Hypothalamus (tissue), 51 donors: ENCODE measurements around the gene ANKMY1.
"Not testable (repeated sequence)": the region's sequence is repeated elsewhere in the genome, so short reads cannot be mapped to it uniquely, and the experiment has no call there.

Source experiments
- DNase-seq, 51 donors: peaks; one replicate each; lab custom pipeline; 2025; lab: John Stamatoyannopoulos, UW

The ANKMY1 gene

DNA sequence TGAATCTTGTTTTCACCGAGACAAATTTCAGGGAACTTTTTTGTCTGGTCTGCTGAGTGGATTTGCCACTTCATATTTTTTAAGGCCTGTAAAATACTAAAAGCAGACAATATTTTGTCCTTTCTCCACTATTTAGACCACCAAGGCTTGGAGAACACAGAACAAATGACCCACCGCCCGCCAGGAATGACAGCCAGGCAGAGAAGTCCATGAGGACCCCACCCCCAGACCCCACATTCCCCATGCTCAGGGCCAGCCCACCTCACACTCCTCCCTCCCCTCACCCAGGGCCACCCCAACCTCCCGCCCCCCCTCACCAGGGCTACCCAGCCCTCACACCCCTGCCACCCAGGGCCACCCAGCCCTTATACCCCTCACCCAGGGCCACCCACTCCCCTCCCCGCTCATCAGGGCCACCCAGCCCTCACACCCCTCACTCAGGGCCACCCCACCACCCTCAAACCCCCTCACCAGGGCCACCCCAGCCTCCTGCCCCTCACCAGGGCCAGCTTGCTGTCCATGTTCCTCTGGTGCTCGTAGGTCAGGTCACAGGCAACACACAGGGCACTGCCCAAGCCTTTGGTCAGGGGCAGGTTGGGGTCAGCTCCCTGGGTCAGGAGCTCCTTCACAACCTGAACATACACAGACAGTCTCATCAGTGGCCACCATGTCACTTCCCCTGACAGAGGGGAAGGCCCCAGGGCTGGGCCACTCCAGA, 50.6 kb downstream of the ANKMY1 start:
- no peak for DNase-seq

DNA sequence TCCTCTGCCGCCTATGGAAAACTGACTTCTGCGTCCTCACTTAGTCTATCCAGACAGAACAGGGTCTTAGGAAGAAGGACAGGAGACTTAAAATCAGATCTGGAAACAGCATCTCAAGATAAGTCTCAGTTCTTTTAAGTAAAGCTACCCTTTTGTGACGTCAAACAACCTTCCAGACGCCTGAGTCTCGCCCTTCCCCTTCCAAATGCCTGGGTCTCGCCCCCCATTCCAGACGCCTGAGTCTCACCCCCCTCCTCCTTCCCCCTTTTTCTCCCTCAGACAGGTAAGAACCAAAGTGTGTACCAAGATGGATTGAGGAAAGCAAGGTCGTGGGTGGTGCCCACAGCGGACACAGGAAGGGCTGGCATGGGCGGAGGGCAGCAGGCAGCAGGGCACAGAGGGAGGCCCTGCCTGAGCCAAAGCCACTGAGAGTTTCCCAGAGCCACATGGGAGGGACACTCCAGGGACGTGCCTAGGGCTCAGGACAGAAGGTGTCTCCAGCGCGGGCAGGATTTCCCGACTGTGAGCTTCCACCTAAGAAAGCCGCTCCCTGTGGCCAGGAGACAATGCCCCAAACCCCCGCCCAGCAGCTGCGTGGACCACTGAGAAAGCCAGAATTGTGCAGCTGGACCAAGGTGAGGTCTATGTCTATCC, 51.3 kb downstream of the ANKMY1 start:
- DNase-seq, result no peak

DNA sequence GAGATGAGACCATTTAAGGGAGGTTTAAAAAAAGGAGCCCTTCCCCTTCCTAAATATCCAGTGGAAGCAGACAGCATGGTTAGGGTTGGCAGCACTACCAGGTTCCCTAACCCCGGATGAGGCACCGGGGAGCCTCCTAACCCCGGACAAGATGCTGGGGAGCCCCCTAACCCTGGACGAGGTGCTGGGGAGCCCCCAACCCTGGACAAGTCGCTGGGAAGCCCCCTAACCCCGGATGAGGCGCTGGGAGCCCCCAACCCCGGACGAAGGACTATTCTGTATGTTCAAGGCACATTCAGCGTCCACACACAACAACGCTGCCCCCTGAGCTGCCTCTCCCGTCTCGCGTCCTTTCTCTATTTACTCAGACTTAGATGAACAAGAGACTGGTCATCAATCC, 51.9 kb downstream of the ANKMY1 start:
- no peak for DNase-seq

DNA sequence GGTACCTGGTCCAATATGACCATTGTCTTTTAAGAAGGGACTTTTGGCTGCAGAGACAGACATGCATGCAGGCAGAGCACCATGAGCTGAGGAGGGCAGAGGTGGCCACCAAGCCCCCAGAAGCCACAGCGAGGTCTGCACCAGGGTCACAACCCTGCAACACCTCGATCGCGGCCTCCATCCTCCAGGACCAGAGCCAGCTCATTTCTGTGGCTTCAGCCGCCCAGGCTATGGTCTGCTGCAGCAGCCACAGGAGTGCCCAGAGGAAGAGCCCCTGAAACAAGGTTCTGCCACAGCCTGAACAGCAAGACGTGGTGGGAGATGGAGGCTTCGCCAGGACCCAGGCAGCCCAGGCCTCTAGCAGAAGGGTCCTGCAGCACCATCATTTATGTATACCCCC, 53.9 kb downstream of the ANKMY1 start:
- no peak for DNase-seq

DNA sequence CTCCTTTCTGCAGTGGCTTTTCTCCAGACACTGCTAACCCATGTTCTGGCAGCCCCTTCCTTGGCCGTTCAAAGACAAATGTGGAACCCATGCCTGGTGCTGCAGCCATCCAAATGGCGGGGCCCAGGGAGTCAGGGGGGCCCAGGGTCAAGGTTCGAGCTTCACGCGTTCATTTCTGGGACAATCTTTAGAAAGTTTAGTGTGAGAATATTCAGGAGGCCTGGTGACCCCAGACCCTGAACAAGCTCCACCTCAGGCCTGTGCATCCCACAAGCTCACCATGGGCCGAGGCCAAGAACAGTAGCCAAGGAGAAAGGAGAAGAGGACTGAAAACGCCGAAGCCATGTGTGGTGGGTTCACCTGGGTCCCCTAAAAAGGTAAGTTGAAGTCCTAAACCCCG, 54.4 kb downstream of the ANKMY1 start:
- no peak for DNase-seq

DNA sequence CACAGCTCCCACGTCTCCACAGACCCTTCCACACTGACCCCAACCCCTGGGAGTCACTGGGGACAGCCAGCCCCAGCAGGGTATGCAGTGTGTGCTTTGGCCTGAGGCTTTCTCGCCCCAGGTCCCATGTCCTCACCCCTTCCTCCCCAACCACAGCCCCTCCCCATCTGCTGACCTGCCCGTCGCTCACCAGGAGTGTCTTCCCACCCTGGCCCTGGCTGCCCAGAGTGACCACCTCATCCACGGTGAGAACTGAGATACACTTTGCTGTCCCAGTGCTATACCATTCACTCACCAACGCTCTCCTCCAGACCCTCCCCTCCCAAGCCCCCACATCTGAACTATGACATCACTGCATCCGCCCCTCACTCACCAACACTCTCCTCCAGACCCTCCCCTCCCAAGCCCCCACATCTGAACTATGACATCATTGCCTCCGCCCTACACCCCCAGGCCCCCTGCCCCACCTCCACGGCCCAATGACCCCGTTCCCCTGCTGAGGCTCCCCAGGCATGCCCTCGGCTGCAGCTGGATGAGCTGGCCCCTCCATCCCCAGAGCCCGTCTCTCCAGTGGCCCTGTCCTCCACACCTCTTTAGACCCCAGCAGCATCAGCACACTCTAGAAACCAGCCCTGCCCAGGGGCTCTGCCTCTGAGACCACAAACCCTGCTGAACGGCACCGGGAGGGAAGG, 55.2 kb downstream of the ANKMY1 start:
- DNase-seq, result no peak

DNA sequence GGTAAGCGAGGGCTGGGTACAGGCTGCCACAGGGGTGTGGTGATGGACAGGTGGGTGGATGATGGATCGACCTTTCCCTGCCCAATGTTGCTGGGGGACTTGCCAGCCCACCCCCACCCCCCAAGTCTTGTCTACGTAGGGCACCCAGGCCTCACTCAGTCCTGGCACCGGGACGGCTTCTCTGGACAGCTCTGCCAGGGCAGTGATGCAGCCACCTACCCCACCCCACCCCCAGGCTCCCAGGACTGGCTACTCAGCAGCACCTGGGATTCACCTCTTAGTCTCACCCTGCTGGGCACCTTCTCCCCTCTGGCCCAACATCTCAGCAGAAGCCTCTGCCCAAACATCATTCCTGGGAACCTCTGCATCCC, 55.7 kb downstream of the ANKMY1 start:
- no peak for DNase-seq

DNA sequence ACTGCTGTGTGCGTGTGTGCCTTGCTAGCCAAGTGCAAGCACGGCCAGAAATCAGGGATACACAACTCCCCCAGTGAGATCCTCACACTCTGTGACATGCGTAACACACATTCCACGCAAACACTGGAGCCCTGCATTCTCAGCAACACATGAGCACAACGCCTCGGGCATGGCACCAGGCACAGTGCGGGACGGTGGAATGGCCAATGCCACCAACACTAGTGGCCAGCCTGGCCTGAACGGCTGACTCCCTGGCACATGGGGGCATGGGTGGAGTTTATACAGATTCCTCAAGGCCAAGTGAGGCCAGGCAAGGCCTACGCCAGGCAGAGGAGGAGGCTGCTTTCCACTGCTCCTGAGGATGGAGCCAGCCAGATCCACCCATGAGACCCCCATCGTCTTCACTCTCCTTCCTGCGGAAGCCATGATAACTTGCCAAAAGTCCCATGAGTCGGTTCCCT, 56.2 kb downstream of the ANKMY1 start:
- DNase-seq, result no peak

DNA sequence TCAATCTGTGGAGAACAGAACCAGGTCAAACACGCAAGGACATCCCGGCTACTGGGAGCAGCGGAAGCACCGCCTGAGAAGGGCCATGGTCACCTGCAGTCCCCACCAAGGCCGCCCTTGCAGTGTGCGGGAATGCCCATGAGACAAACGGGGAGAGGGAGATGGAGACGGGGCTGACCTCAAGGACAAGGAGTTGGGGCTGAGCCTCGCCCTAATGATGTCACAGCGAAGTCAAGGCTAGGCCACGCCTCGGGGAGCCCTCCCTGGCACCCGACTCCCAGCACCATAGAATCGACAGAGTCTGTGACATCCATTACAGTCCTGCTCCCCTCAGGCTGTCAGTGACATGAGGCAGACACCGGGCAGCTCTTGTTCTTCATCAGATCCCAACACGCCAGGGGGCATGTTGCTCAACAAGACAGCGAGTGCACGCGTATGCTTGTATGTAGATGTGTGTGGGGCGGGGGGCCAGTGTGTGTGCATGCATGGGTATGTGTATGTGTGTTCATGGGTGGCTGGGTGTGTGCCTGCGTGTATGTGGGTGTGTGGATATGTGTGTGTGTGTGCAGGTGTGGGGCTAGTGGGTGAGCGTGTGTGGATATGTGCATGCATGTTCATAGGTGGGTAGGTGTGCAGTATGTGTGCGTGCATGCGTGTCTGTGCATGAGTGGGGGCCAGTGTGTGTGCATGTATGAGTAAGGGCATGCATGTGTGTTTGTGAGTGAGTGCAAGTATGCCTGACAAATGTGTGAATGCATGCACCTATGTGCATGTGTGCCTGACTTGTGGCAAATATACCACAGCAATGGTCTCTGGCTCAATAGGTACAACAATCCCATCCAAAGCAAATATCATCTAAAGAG, 57.0 kb downstream of the ANKMY1 start:
- no peak for DNase-seq

DNA sequence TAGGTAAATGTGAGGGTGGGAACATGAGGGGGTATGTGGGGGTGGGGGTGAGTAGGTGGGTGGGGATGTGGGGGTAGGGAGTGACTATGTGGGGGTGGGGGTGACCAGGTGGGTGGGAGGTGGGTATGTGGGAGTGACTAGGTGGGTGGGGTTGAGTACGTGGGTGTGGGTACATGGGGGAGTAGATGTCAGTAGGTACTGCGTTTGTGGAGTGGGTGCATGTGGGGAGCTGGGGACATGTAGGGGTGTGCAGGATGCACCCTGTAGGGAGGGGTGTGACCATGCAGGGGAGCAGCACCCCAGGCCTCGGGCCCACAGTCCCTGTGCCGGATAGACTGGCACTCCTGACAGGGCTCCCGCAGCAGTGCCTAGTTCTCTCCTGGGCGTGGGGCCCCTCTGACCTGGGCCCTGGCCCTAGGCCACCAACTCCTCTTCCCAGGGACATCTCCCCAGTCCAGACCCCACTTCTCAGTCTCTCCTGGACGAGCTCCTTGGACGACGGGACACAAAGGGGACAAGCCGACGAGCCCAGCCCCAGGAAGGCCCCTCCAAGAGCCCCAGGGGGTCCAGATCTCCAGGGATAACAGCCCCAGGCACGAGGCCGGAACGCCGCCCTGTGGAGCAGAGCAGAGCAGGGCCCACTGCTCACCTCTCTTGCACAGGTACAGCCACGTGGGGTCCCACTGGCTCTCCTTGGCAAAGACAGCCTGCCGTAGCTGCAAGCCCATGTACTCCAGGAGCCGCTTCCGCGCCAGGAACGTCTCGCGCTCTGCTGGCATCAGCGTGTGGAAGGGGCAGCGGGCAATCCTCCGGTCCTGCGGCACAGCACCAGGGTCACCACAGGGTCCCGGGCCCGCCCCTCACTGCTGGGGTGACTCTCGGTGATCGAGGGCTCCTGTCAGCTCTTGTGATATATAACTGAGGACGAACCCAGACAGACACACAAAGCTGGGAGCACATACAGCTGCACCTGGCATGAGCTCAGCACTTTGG, 58.2 kb downstream of the ANKMY1 start:
- no peak for DNase-seq

DNA sequence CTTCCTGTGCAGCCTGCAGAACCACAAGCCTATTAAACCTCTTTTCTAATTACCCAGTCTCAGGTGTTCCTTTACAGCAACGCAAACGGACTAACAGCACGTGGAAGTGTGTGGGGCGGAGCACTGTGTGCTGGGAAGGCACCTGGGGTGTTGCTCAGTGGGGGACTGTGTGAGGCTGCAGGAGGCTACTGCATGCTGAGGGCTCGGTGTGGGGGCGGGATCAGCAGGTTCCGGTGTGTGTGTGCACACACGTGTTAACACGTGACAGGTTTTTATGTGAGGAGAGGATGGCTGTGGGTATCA, 58.9 kb downstream of the ANKMY1 start:
- no peak for DNase-seq

DNA sequence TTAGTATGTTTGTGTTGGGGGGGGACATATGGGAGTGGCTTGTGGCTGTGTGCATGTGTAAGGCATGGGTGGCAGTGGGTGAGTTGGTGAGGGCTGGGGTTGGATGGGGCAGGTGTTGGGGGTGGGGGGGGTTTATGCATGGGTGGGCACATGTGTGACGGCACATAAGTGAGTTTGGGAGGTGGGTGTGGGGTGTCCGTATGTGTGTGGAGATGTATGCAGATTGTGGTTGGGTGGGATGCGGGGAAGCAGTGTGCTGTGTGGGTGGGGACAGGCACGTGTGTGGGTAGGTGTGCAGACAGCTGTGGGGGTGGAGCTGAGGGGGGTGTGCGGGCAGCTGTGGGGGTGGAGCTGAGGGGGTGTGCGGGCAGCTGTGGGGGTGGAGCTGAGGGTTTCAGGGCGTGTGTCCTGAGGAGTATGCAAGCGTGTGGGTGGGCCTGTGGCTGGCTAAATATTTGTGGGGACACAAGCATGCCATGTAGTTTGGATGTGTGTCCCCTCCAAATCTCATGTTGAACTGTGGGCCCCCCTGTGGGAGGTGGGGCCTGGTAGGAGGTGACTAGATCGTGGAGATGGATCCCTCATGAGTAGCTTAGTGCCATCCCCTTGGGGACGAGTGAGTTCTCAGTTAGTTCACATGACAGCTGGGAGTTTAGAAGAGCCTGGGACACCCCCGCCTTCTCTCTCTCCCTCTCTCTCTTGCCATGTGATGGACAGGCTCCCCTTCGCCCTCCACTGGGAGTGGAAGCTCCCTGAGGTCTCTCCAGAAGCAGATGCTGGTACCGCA, 59.4 kb downstream of the ANKMY1 start:
- DNase-seq, result no peak

DNA sequence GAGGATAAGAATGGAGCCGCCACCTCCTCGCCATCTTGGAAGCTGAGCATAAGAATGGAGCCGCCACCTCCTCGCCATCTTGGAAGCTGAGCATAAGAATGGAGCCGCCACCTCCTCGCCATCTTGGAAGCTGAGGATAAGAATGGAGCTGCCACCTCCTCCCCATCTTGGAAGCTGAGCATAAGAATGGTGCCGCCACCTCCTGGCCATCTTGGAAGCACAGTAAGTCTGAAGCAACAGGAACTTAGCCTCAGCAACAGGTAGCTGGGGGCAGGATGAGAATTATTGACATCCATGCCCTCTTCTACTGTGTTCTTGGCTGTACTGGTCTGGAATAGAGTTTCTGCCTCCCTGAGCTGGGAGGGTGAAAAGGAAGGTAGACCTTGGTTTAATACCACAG, 60.7 kb downstream of the ANKMY1 start:
- not testable (repeated sequence) for DNase-seq

DNA sequence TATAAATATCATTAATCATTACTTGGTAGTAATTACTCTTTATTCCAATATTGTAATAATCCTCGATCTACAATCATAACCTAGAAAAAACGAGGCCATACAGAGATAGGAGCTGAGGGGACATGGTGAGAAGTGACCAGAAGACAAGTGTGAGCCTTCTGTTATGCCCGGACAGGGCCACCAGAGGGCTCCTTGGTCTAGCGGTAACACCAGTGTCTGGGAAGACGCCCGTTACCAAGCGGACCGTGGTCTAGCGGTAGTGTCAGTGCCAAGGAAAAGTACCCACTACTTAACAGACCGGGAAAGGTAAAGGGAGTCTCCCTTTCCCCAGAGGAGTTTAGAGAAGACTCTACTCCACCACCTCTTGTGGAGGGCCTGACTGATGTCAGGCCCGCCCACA, 62.8 kb downstream of the ANKMY1 start:
- peak in 1 of 51 donors; percentile 16 for DNase-seq

DNA sequence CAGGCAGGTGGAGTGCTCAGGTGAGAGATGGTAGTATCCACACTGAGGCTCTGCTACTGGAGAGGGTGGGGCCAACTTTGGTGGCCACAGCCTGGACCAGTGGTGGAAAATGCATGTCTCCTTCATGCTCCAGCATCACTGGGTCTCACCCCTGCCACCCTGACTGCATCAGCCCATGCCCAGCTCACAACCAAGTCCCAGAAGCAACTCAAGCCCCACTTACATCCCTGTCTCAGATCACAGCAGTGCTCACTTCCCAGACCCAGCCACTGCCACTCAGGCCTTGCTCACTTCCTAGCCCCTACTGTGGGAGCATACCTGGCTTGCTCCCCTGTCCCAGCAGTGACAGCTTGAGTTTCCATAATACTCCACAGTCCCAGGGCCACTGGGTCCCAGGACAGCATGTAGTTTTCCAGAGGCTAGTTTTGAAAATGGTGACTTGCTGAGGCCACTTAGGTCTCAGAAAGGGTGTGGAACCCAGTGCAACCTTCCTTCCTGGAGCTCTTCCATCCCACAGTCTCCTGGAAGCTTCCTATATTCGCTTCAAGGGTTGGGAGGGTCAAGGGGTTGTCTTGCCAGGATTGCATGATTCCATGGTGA, 63.5 kb downstream of the ANKMY1 start:
- DNase-seq, result no peak

DNA sequence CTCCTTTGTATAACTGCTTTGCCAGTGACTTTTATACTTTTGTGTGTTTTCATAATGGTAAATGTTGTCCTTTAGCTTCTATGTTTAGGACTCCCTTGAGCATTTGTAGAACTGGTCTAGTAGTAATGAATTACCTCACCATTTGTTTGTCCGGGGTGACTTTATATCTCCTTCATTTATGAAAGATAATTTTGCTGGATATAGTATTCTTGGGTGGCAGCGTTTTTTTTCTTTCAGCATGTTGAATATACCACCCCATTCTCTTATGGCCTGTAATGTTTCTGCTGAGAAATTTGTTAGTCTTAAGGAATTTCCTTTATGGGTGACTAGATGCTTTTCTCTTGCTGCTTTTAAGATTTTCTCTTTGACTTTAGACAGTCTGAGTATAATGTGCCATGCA, 66.3 kb downstream of the ANKMY1 start:
- no peak for DNase-seq

DNA sequence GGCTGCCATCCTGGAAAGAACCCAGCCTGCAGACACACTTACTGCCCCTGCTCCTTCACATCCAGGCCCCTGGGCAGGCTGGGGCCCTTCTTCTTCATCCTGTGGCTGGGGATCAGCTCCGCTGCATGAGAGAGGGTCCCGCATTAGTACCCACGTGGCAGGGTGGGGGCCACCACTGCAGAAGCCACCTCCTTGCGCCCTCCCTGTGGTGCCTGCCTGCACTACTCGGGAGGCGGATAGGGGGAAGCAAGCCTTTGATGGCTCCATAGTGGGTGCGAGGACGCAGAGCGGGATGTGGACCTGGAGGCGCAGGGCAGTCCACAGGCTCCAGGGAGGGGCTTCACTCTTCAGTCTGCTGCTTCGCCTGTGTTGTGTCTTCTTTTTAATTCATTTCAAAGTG, 75.6 kb downstream of the ANKMY1 start:
- DNase-seq, result no peak

DNA sequence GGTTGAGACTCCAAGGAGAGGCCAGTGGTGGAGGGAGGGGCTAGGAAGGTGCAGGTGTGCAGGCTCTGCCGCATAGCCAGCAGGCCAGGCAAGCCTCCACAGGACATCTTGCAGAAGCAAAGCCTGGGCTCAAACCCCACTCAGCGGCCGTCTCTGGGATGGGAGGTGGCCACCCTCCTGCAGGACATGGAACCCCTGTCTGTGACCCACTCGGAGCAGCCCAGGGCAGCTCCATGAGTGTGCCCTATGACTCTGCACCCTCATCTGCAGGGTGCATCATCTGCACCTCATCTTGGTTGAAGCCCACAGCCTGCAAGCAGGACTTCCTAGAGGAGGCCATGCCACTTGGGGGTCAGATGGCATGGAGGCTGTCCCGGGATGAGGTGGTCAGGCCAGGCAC, 76.1 kb downstream of the ANKMY1 start:
- DNase-seq, result no peak
